ENCODE results near the gene CTIF. TPM values are rescaled to one million over a fixed set of nuclear protein-coding genes. Genes with fewer than 3 reads are reported as not detected.

Gene CTIF
- polyA plus RNA-seq, 1 donor from 2014 or later = 50.2 TPM

GRCh38 chr18:48905513-48905912 lies 366.7 kb downstream of the CTIF start:
- TF ChIP-seq POLR2AphosphoS5 (IDR thresholded peaks at IDR 0.05) (no peak), MXI1 (conservative IDR thresholded peaks at IDR 0.05; ENCODE audit: poor library complexity, severe bottlenecking) (no peak), EP300 (conservative IDR thresholded peaks at IDR 0.05; ENCODE audit: poor library complexity, severe bottlenecking) (no peak), RAD21 (conservative IDR thresholded peaks at IDR 0.05) (no peak), SMC3 (conservative IDR thresholded peaks at IDR 0.05; ENCODE audit: poor library complexity) (no peak), TAF1 (IDR thresholded peaks at IDR 0.05; ENCODE audit: low read depth) (no peak), EZH2 (IDR thresholded peaks at IDR 0.05; ENCODE audit: borderline replicate concordance, insufficient read depth, low read length, poor library complexity, severe bottlenecking) (no peak)
- H4K20me1 ChIP-seq (ENCODE audit: insufficient read depth) = no peaks in the 10 kb centered on the region
- H3K9me3 ChIP-seq (ENCODE audit: low read length) = peaks cover 5% of the 10 kb centered on the region
- no peaks in the 10 kb centered on the region for H3K27me3 ChIP-seq (ENCODE audit: insufficient read depth, low read depth, low read length)
- no peak overlapping the region for H2AFZ ChIP-seq (ENCODE audit: low read depth, low read length)
- no peak overlapping the region for H3K4me3 ChIP-seq (ENCODE audit: low read length)
- no peaks in the 10 kb centered on the region for H3K36me3 ChIP-seq (ENCODE audit: insufficient read depth, low read length)
- no peaks in the 10 kb centered on the region for H3F3A ChIP-seq (ENCODE audit: insufficient read depth, low read length, poor library complexity, severe bottlenecking)
- H3K79me2 ChIP-seq (replicated peaks; ENCODE audit: insufficient read depth, low read length) = no peaks in the 10 kb centered on the region
- H3K4me2 ChIP-seq (ENCODE audit: low read length) = no peak overlapping the region
- H3K9ac ChIP-seq (ENCODE audit: low read length) = no peak overlapping the region
- no peak overlapping the region for H3K27ac ChIP-seq (ENCODE audit: low read length)
- H3K9me2 ChIP-seq (ENCODE audit: insufficient read depth, low read length) = no peaks in the 10 kb centered on the region

GRCh38 chr18:48908916-48909315 lies 370.1 kb downstream of the CTIF start:
- Histone ChIP-seq H3K9me3 (ENCODE audit: low read length) (peaks cover 5% of the 10 kb centered on the region), H4K20me1 (ENCODE audit: insufficient read depth) (no peaks in the 10 kb centered on the region), H3K9me2 (ENCODE audit: insufficient read depth, low read length) (no peaks in the 10 kb centered on the region), H3K79me2 (replicated peaks; ENCODE audit: insufficient read depth, low read length) (no peaks in the 10 kb centered on the region), H3K9ac (ENCODE audit: low read length) (no peak overlapping the region), H2AFZ (ENCODE audit: low read depth, low read length) (no peak overlapping the region), H3K27ac (ENCODE audit: low read length) (no peak overlapping the region), H3K36me3 (ENCODE audit: insufficient read depth, low read length) (no peaks in the 10 kb centered on the region), H3K4me3 (ENCODE audit: low read length) (no peak overlapping the region), H3K4me2 (ENCODE audit: low read length) (no peak overlapping the region), H3K27me3 (ENCODE audit: insufficient read depth, low read depth, low read length) (no peaks in the 10 kb centered on the region), H3F3A (ENCODE audit: insufficient read depth, low read length, poor library complexity, severe bottlenecking) (no peaks in the 10 kb centered on the region)
- TF ChIP-seq RAD21 (conservative IDR thresholded peaks at IDR 0.05) (no peak), MXI1 (conservative IDR thresholded peaks at IDR 0.05; ENCODE audit: poor library complexity, severe bottlenecking) (no peak), CTCF (IDR thresholded peaks at IDR 0.05; ENCODE audit: poor library complexity, severe bottlenecking) (no peak), TAF1 (IDR thresholded peaks at IDR 0.05; ENCODE audit: low read depth) (no peak), EZH2 (IDR thresholded peaks at IDR 0.05; ENCODE audit: borderline replicate concordance, insufficient read depth, low read length, poor library complexity, severe bottlenecking) (no peak), REST (IDR thresholded peaks at IDR 0.05; ENCODE audit: borderline replicate concordance) (no peak), POLR2AphosphoS5 (IDR thresholded peaks at IDR 0.05) (no peak), SMC3 (conservative IDR thresholded peaks at IDR 0.05; ENCODE audit: poor library complexity) (no peak), EP300 (conservative IDR thresholded peaks at IDR 0.05; ENCODE audit: poor library complexity, severe bottlenecking) (no peak)

Data from neural cell (in vitro differentiated cells).